SU-DHL-6 (cell line): ENCODE measurements around the gene PSMC3IP.

Source experiments
- CTCF ChIP-seq: fragments of 200-600 bp; sonication (generic); IDR thresholded peaks from one replicate; pipeline ENCODE4 v1.5.1; 2017; ENCODE audit warnings: antibody characterized with exemption, mild to moderate bottlenecking, low read length, moderate library complexity; ENCODE audit not compliant: insufficient read depth, poor library complexity, severe bottlenecking
- EZH2phosphoT487 ChIP-seq: fragments of 200-600 bp; sonication (generic), shearing (Covaris generic); conservative IDR thresholded peaks from 2 replicates; pipeline ENCODE4 v1.6.1; 2018; ENCODE audit warnings: mild to moderate bottlenecking, antibody characterized with exemption, low read length, moderate library complexity, mixed read lengths

DNA sequence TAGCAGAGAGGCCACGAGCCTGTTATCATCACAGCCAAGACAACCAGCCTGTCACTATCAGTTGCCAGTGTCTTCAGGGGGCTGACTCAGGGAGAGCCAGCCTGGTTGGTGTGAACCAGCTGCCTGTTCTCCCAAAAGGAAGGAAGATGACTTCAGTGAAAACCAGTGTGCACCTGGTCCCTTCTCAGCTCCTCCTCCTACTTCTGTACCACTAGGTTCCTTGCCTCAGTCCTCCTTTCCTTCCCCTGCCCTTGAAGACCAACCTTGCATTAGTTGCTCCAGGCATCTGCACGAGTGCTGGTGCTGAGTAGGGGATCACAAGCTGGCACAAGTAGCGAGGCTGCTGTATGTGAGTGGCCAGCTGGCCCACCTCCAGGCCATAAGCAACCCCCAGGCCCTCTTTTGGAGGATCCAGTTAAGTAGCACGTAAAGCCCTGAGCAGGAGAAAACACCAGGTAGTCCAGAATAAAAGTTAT lies 40.5 kb upstream of the PSMC3IP start:
- TF ChIP-seq CTCF (no peak), EZH2phosphoT487 (no peak)
